ENCODE data around the gene PRPF40B. TPM values are rescaled to one million over a fixed set of nuclear protein-coding genes. Genes with fewer than 3 reads are reported as not detected.
A peak's percentile ranks its signal among the peaks of the same experiment; 100 is the strongest.
"Not testable (repeated sequence)": the region's sequence is repeated elsewhere in the genome, so short reads cannot be mapped to it uniquely, and the experiment has no call there.

The PRPF40B gene
- polyA plus RNA-seq, 2 donors = 10.6 to 19.9 TPM

DNA sequence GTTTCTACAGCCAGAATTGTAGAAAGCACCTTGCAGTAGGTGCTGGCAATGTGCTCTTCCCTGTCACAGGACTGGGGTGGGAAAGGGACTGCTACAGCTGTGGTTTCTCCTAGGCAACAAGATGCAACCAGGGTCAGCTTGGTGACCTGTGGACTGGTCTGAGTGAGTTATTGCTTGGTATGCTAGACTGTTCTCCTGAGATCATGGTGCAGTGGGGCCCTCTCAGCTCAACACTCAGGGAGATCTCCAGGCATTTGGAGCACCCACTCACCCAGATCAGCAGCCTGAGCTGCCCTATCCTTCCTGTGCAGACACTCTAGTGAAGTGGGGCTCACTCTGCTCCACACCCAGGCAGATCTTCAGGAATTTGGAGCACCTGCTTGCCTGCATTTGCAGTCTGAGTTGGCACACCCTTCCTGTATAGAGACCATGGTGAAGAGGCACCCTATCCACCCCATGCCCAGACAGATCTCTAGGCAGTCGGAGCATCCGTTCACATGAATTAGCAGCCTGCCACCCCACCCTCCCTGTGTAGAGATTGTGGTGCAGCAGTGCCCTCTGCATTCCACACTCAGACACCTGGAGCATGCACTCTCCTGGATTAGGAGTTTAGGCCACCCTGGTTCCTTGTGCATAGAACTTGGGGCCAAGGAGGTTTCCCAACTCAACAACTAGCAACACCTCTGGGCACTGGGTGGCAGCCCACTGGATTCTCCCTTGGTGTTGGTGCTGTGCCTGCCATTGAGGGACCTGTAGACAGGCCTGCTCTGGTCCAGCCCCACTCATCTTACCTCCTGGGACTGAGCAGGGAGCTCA, 14.1 kb upstream of the PRPF40B start:
- WGBS, 2 donors = 78 to 94% methylated on average over 2 of the region's 2 CpGs
- no peaks in the 10 kb centered on the region for H3K36me3 ChIP-seq (ENCODE audit: control insufficient read depth in 2 of 2, insufficient read depth in 2 of 2, low read length in 1 of 2)
- H3K9me3 ChIP-seq (ENCODE audit: control insufficient read depth in 2 of 2, insufficient read depth in 1 of 2, low read depth in 1 of 2, low read length in 1 of 2) = no peaks in the 10 kb centered on the region
- H3K4me1 ChIP-seq (ENCODE audit: control insufficient read depth in 2 of 2, insufficient read depth in 2 of 2, low read length in 1 of 2) = peaks cover 0 to 7% of the 10 kb centered on the region in 2 donors
- no peak overlapping the region for H3K27ac ChIP-seq (ENCODE audit: low read depth in 2 of 2, low read length in 1 of 2)
- no peaks in the 10 kb centered on the region for H3K27me3 ChIP-seq (ENCODE audit: control insufficient read depth in 1 of 2, insufficient read depth in 2 of 2, low read length in 2 of 2)
- no peak overlapping the region for H3K4me3 ChIP-seq (ENCODE audit: low read depth in 1 of 2, low read length in 2 of 2)

DNA sequence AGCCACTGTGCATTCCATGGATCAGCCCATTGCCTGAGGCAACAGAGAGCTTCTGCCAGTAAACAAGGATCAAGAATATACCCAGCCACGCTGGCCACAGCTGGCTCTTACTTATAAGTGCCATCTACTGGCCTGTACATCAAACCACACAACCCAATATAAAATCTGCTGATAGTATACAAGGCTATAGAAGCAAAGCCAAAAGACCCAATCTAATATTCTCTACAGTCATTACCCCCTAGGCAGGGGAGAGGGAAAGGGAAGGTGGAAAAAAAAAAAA, 13.5 kb upstream of the PRPF40B start:
- Histone ChIP-seq H3K36me3 (ENCODE audit: control insufficient read depth in 2 of 2, insufficient read depth in 2 of 2, low read length in 1 of 2) (no peaks in the 10 kb centered on the region), H3K4me1 (ENCODE audit: control insufficient read depth in 2 of 2, insufficient read depth in 2 of 2, low read length in 1 of 2) (peaks cover 0 to 7% of the 10 kb centered on the region in 2 donors), H3K27me3 (ENCODE audit: control insufficient read depth in 1 of 2, insufficient read depth in 2 of 2, low read length in 2 of 2) (no peaks in the 10 kb centered on the region), H3K9me3 (ENCODE audit: control insufficient read depth in 2 of 2, insufficient read depth in 1 of 2, low read depth in 1 of 2, low read length in 1 of 2) (no peaks in the 10 kb centered on the region), H3K4me3 (ENCODE audit: low read depth in 1 of 2, low read length in 2 of 2) (no peak overlapping the region), H3K27ac (ENCODE audit: low read depth in 2 of 2, low read length in 1 of 2) (no peak overlapping the region)
- WGBS, 2 donors = 46 to 80% methylated on average over 1 of the region's 1 CpG

- H3K27ac ChIP-seq (ENCODE audit: low read depth in 2 of 2, low read length in 1 of 2); H3K4me1 ChIP-seq (ENCODE audit: control insufficient read depth in 2 of 2, insufficient read depth in 2 of 2, low read length in 1 of 2); H3K9me3 ChIP-seq (ENCODE audit: control insufficient read depth in 2 of 2, insufficient read depth in 1 of 2, low read depth in 1 of 2, low read length in 1 of 2); H3K27me3 ChIP-seq (ENCODE audit: control insufficient read depth in 1 of 2, insufficient read depth in 2 of 2, low read length in 2 of 2); H3K4me3 ChIP-seq (ENCODE audit: low read depth in 1 of 2, low read length in 2 of 2); H3K36me3 ChIP-seq (ENCODE audit: control insufficient read depth in 2 of 2, insufficient read depth in 2 of 2, low read length in 1 of 2): not testable (repeated sequence)
- 96 to 97% methylated on average over 4 of the region's 4 CpGs for WGBS, 2 donors
These were observed 12.6 kb upstream of the PRPF40B start for GRCh38 chr12:49610785-49611184.

GRCh38 chr12:49612210-49612609, 11.2 kb upstream of the PRPF40B start:
- Histone ChIP-seq H3K27ac (ENCODE audit: low read depth in 2 of 2, low read length in 1 of 2) (no peak overlapping the region), H3K4me1 (ENCODE audit: control insufficient read depth in 2 of 2, insufficient read depth in 2 of 2, low read length in 1 of 2) (peaks cover 0 to 7% of the 10 kb centered on the region in 2 donors), H3K36me3 (ENCODE audit: control insufficient read depth in 2 of 2, insufficient read depth in 2 of 2, low read length in 1 of 2) (no peaks in the 10 kb centered on the region), H3K27me3 (ENCODE audit: control insufficient read depth in 1 of 2, insufficient read depth in 2 of 2, low read length in 2 of 2) (no peaks in the 10 kb centered on the region), H3K9me3 (ENCODE audit: control insufficient read depth in 2 of 2, insufficient read depth in 1 of 2, low read depth in 1 of 2, low read length in 1 of 2) (no peaks in the 10 kb centered on the region), H3K4me3 (ENCODE audit: low read depth in 1 of 2, low read length in 2 of 2) (no peak overlapping the region)

DNA sequence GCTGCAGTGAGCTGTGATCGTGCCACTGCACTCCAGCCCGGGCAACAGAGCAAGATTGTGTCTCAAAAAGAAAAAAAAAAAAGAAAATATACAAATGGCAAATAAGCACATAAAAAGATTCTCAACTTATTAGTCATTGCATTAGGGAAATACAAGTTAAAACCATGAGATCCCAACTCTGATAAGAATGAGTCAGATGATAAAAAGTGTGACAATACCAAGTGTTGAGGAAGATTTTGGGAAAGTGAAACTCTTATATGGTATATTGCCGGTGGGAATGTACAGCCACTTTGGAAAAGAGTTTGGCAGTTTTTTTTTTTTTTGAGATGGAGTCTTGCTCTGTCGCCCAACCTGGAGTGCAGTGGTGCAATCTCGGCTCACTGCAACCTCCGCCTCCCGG, 7.6 kb upstream of the PRPF40B start:
- Histone ChIP-seq H3K27ac (ENCODE audit: low read depth in 2 of 2, low read length in 1 of 2) (no peak overlapping the region), H3K36me3 (ENCODE audit: control insufficient read depth in 2 of 2, insufficient read depth in 2 of 2, low read length in 1 of 2) (no peaks in the 10 kb centered on the region), H3K4me1 (ENCODE audit: control insufficient read depth in 2 of 2, insufficient read depth in 2 of 2, low read length in 1 of 2) (no peaks in the 10 kb centered on the region), H3K9me3 (ENCODE audit: control insufficient read depth in 2 of 2, insufficient read depth in 1 of 2, low read depth in 1 of 2, low read length in 1 of 2) (no peaks in the 10 kb centered on the region), H3K27me3 (ENCODE audit: control insufficient read depth in 1 of 2, insufficient read depth in 2 of 2, low read length in 2 of 2) (no peaks in the 10 kb centered on the region), H3K4me3 (ENCODE audit: low read depth in 1 of 2, low read length in 2 of 2) (no peak overlapping the region)
- WGBS, 2 donors = 97 to 98% methylated on average over 5 to 7 of the region's 7 CpGs

GRCh38 chr12:49616533-49617219, 6.7 kb upstream of the PRPF40B start:
- Histone ChIP-seq H3K4me1 (ENCODE audit: control insufficient read depth in 2 of 2, insufficient read depth in 2 of 2, low read length in 1 of 2) (no peaks in the 10 kb centered on the region), H3K27ac (ENCODE audit: low read depth in 2 of 2, low read length in 1 of 2) (no peak overlapping the region), H3K9me3 (ENCODE audit: control insufficient read depth in 2 of 2, insufficient read depth in 1 of 2, low read depth in 1 of 2, low read length in 1 of 2) (no peaks in the 10 kb centered on the region), H3K36me3 (ENCODE audit: control insufficient read depth in 2 of 2, insufficient read depth in 2 of 2, low read length in 1 of 2) (no peaks in the 10 kb centered on the region), H3K27me3 (ENCODE audit: control insufficient read depth in 1 of 2, insufficient read depth in 2 of 2, low read length in 2 of 2) (no peaks in the 10 kb centered on the region), H3K4me3 (ENCODE audit: low read depth in 1 of 2, low read length in 2 of 2) (no peak overlapping the region)
- 65 to 75% methylated on average over 5 of the region's 5 CpGs for WGBS, 2 donors

- Histone ChIP-seq H3K4me3 (ENCODE audit: low read depth in 1 of 2, low read length in 2 of 2) (no peak overlapping the region), H3K36me3 (ENCODE audit: control insufficient read depth in 2 of 2, insufficient read depth in 2 of 2, low read length in 1 of 2) (no peaks in the 10 kb centered on the region), H3K27me3 (ENCODE audit: control insufficient read depth in 1 of 2, insufficient read depth in 2 of 2, low read length in 2 of 2) (no peaks in the 10 kb centered on the region), H3K4me1 (ENCODE audit: control insufficient read depth in 2 of 2, insufficient read depth in 2 of 2, low read length in 1 of 2) (peaks cover 0 to 5% of the 10 kb centered on the region in 2 donors), H3K9me3 (ENCODE audit: control insufficient read depth in 2 of 2, insufficient read depth in 1 of 2, low read depth in 1 of 2, low read length in 1 of 2) (no peaks in the 10 kb centered on the region), H3K27ac (ENCODE audit: low read depth in 2 of 2, low read length in 1 of 2) (no peak overlapping the region)
- 89 to 92% methylated on average over 1 of the region's 1 CpG for WGBS, 2 donors
These were observed 4.8 kb upstream of the PRPF40B start for GRCh38 chr12:49618576-49618975.

DNA sequence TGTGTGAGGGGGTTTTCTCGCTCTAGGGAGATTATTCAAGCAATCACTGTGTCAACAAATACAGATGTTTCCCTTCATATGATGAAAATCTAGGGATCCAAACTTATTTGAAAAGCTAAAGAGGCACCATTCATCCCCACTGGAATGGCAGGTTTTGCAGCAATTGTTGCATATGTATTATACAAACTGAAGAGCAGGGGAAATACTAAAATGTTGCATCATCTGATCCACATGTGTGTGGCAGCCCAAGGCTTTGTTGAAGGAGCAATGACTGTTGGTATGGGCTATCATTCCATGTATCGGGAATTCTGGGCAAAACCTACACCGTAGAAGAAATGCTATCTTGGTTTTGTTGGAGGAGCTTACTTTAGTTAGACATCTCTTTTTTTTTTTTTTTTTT, 4.1 kb upstream of the PRPF40B start:
- Histone ChIP-seq H3K4me1 (ENCODE audit: control insufficient read depth in 2 of 2, insufficient read depth in 2 of 2, low read length in 1 of 2) (peaks cover 0 to 5% of the 10 kb centered on the region in 2 donors), H3K27ac (ENCODE audit: low read depth in 2 of 2, low read length in 1 of 2) (no peak overlapping the region), H3K4me3 (ENCODE audit: low read depth in 1 of 2, low read length in 2 of 2) (no peak overlapping the region), H3K27me3 (ENCODE audit: control insufficient read depth in 1 of 2, insufficient read depth in 2 of 2, low read length in 2 of 2) (no peaks in the 10 kb centered on the region), H3K9me3 (ENCODE audit: control insufficient read depth in 2 of 2, insufficient read depth in 1 of 2, low read depth in 1 of 2, low read length in 1 of 2) (no peaks in the 10 kb centered on the region), H3K36me3 (ENCODE audit: control insufficient read depth in 2 of 2, insufficient read depth in 2 of 2, low read length in 1 of 2) (no peaks in the 10 kb centered on the region)
- 74 to 76% methylated on average over 3 of the region's 3 CpGs for WGBS, 2 donors

GRCh38 chr12:49621651-49622500, 1.5 kb upstream of the PRPF40B start:
- Histone ChIP-seq H3K4me1 (ENCODE audit: control insufficient read depth in 2 of 2, insufficient read depth in 2 of 2, low read length in 1 of 2) (peaks cover 0 to 5% of the 10 kb centered on the region in 2 donors), H3K36me3 (ENCODE audit: control insufficient read depth in 2 of 2, insufficient read depth in 2 of 2, low read length in 1 of 2) (no peaks in the 10 kb centered on the region), H3K27me3 (ENCODE audit: control insufficient read depth in 1 of 2, insufficient read depth in 2 of 2, low read length in 2 of 2) (no peaks in the 10 kb centered on the region), H3K27ac (ENCODE audit: low read depth in 2 of 2, low read length in 1 of 2) (peak overlapping the region; percentile 82 to 84), H3K4me3 (ENCODE audit: low read depth in 1 of 2, low read length in 2 of 2) (peak overlapping the region in 1 of 2 donors; percentile 67), H3K9me3 (ENCODE audit: control insufficient read depth in 2 of 2, insufficient read depth in 1 of 2, low read depth in 1 of 2, low read length in 1 of 2) (no peaks in the 10 kb centered on the region)
- WGBS, 2 donors = 4 to 5% methylated on average over 31 to 33 of the region's 33 CpGs

Data from esophagus (tissue), 2 donors.